H9 (cell line): ENCODE data around the gene NR2F2. TPM values are rescaled to one million over a fixed set of nuclear protein-coding genes. Genes with fewer than 3 reads are reported as not detected.
A peak's percentile ranks its signal among the peaks of the same experiment; 100 is the strongest.

Experiments used
- DNase-seq: peaks from one replicate; pipeline ENCODE4 v3.0.0-alpha.2; 2017
- H2AFZ ChIP-seq: one replicate; pipeline ENCODE4 v1.6.1; 2013; ENCODE audit warnings: mild to moderate bottlenecking, low read length, control low read depth, moderate library complexity
- H2AK5ac ChIP-seq: 2 replicates; pipeline ENCODE4 v1.6.1; 2013; ENCODE audit warnings: low read length, control low read depth, mixed read lengths; ENCODE audit not compliant: insufficient read length
- H2BK120ac ChIP-seq: one replicate; pipeline ENCODE4 v1.6.1; 2013; ENCODE audit warnings: low read depth, mild to moderate bottlenecking, low read length, control low read depth, inconsistent platforms; ENCODE audit not compliant: poor library complexity, severe bottlenecking
- H2BK12ac ChIP-seq: 2 replicates; pipeline ENCODE4 v1.6.1; 2013; ENCODE audit warnings: low read length, control low read depth, mixed read lengths, low read depth; ENCODE audit not compliant: insufficient read length
- H2BK15ac ChIP-seq: 2 replicates; pipeline ENCODE4 v1.6.1; 2013; ENCODE audit warnings: low read depth, low read length, control low read depth
- H2BK20ac ChIP-seq: one replicate; pipeline ENCODE4 v1.6.1; 2013; ENCODE audit warnings: low read depth, mild to moderate bottlenecking, low read length, control low read depth, inconsistent platforms; ENCODE audit not compliant: poor library complexity, severe bottlenecking
- H2BK5ac ChIP-seq: 2 replicates; pipeline ENCODE4 v1.6.1; 2013; ENCODE audit warnings: low read length, control low read depth, mixed read lengths; ENCODE audit not compliant: insufficient read length
- H3K14ac ChIP-seq: 2 replicates; pipeline ENCODE4 v1.6.1; 2013; ENCODE audit warnings: low read length, control low read depth; ENCODE audit not compliant: insufficient read depth
- H3K18ac ChIP-seq: 2 replicates; pipeline ENCODE4 v1.6.1; 2013; ENCODE audit warnings: low read depth, mild to moderate bottlenecking, mixed read lengths, low read length, control low read depth; ENCODE audit not compliant: insufficient read length
- H3K23ac ChIP-seq: 2 replicates; pipeline ENCODE4 v1.6.1; 2013; ENCODE audit warnings: low read length, control low read depth, mixed read lengths, low read depth; ENCODE audit not compliant: insufficient read length
- H3K23me2 ChIP-seq: 2 replicates; pipeline ENCODE4 v1.6.1; 2013; ENCODE audit warnings: low read depth, mild to moderate bottlenecking, mixed read lengths, low read length, control low read depth; ENCODE audit not compliant: insufficient read length, poor library complexity, severe bottlenecking
- H3K27ac ChIP-seq: 2 replicates; pipeline ENCODE4 v1.5.1; 2013; ENCODE audit warnings: low read length, control low read depth, mixed read lengths, low read depth; ENCODE audit not compliant: insufficient read length
- H3K27me3 ChIP-seq: 2 replicates; pipeline ENCODE4 v1.6.1; 2013; ENCODE audit warnings: low read length, control low read depth, inconsistent platforms; ENCODE audit not compliant: insufficient read depth
- H3K4ac ChIP-seq: 2 replicates; pipeline ENCODE4 v1.6.1; 2013; ENCODE audit warnings: low read depth, mild to moderate bottlenecking, control low read depth, inconsistent platforms, low read length, moderate library complexity
- H3K4me1 ChIP-seq: 2 replicates; pipeline ENCODE4 v1.6.1; 2013; ENCODE audit warnings: low read length, control low read depth, inconsistent platforms; ENCODE audit not compliant: insufficient read depth
- H3K4me2 ChIP-seq: 2 replicates; pipeline ENCODE4 v1.6.1; 2013; ENCODE audit warnings: low read length, control low read depth, mixed read lengths; ENCODE audit not compliant: insufficient read length, insufficient read depth
- H3K56ac ChIP-seq: 2 replicates; pipeline ENCODE4 v1.6.1; 2013; ENCODE audit warnings: low read depth, mild to moderate bottlenecking, mixed read lengths, low read length, control low read depth; ENCODE audit not compliant: insufficient read length
- H3K79me1 ChIP-seq: 2 replicates; pipeline ENCODE4 v1.6.1; 2013; ENCODE audit warnings: low read depth, mild to moderate bottlenecking, moderate library complexity, low read length, control low read depth, inconsistent platforms; ENCODE audit not compliant: insufficient read depth, poor library complexity, severe bottlenecking
- H3K79me2 ChIP-seq: 2 replicates; pipeline ENCODE4 v1.6.1; 2013; ENCODE audit warnings: low read length, control low read depth, inconsistent platforms; ENCODE audit not compliant: insufficient read depth
- H3K9ac ChIP-seq: 2 replicates; pipeline ENCODE4 v1.6.1; 2013; ENCODE audit warnings: low read length, control low read depth, mixed read lengths; ENCODE audit not compliant: insufficient read length; ENCODE audit errors: extremely low read depth
- H3K9me3 ChIP-seq: one replicate; pipeline ENCODE4 v1.6.1; 2013; ENCODE audit warnings: low read depth, low read length, inconsistent platforms; ENCODE audit not compliant: control insufficient read depth
- H3T11ph ChIP-seq: one replicate; pipeline ENCODE4 v1.6.1; 2013; ENCODE audit warnings: mild to moderate bottlenecking, low read length, control low read depth, inconsistent platforms
- H4K20me1 ChIP-seq: one replicate; pipeline ENCODE4 v1.6.1; 2013; ENCODE audit not compliant: control insufficient read depth, insufficient read length, insufficient read depth
- H4K5ac ChIP-seq: 2 replicates; pipeline ENCODE4 v1.6.1; 2013; ENCODE audit warnings: low read depth, mild to moderate bottlenecking, mixed read lengths, low read length, control low read depth; ENCODE audit not compliant: insufficient read length
- H4K8ac ChIP-seq: replicated peaks from 2 replicates; pipeline ENCODE4 v1.6.1; 2013; ENCODE audit warnings: low read length, control low read depth, mixed read lengths, low read depth; ENCODE audit not compliant: insufficient read length
- H4K91ac ChIP-seq: 2 replicates; pipeline ENCODE4 v1.6.1; 2013; ENCODE audit warnings: low read depth, mild to moderate bottlenecking, moderate library complexity, mixed read lengths, low read length, control low read depth; ENCODE audit not compliant: insufficient read length
- H3K27ac Mint-ChIP-seq, 3 experiments: 2 replicates in 2 of 3; 3 replicates in 1 of 3; pipeline ENCODE4 v1.8.0; 2020 to 2021; ENCODE audit warnings: mixed read lengths in 3 of 3, mild to moderate bottlenecking in 1 of 3, moderate library complexity in 1 of 3
- H3K27me3 Mint-ChIP-seq: 2 replicates; pipeline ENCODE4 v1.8.0; 2021; ENCODE audit warnings: low read depth, mild to moderate bottlenecking, moderate library complexity, mixed read lengths
- H3K36me3 Mint-ChIP-seq, 3 experiments: 2 replicates in 2 of 3; 3 replicates in 1 of 3; pipeline ENCODE4 v1.8.0; 2020 to 2021; ENCODE audit warnings: low read depth in 3 of 3, mixed read lengths in 3 of 3; ENCODE audit not compliant: insufficient read depth in 1 of 3
- H3K4me1 Mint-ChIP-seq, 2 experiments: 2 replicates each; pipeline ENCODE4 v1.8.0; 2020; ENCODE audit warnings: mixed read lengths in 2 of 2
- H3K4me3 Mint-ChIP-seq, 2 experiments: 2 replicates in 1 of 2; 3 replicates in 1 of 2; pipeline ENCODE4 v1.8.0; 2020 to 2021; ENCODE audit warnings: mild to moderate bottlenecking in 2 of 2, mixed read lengths in 2 of 2, moderate library complexity in 1 of 2
- H3K9me3 Mint-ChIP-seq, 2 experiments: 2 replicates in 1 of 2; 3 replicates in 1 of 2; pipeline ENCODE4 v1.8.0; 2020; ENCODE audit warnings: mild to moderate bottlenecking in 2 of 2, mixed read lengths in 2 of 2, moderate library complexity in 1 of 2
- CTCF ChIP-seq: fragments of 200-600 bp; sonication (generic); conservative IDR thresholded peaks from 3 replicates; pipeline ENCODE4 v1.8.0; 2021; ENCODE audit warnings: antibody characterized with exemption, mild to moderate bottlenecking
- WGBS: extraction: QIAGEN DNeasy Blood & Tissue Kit; methylation state at CpG from one replicate; pipeline ENCODE4 v1.1.7; 2013; ENCODE audit warnings: missing lambda C conversion rate, low lambda C conversion rate, mixed read lengths; ENCODE audit not compliant: insufficient read length; ENCODE audit errors: extremely low coverage; 5-methylcytosine and 5-hydroxymethylcytosine counted together
- total RNA-seq: library from RNA; stranded (reverse); gene quantifications from 2 replicates; pipeline ENCODE4 v1.2.1, GENCODE V29; 2021

Gene NR2F2
- total RNA-seq, 1 experiment from 2014 or later, result 0.24 TPM

GRCh38 chr15:96325541-96326327 lies 4.8 kb upstream of the NR2F2 start:
- peak overlapping the region in 1 of 2 experiments; percentile 52; a peak in 2 of 5 replicates for H3K4me3 Mint-ChIP-seq

More at GRCh38 chr15:96325541-96326327, 4.8 kb upstream of the NR2F2 start:
- no peak for TF ChIP-seq CTCF
- Mint-ChIP-seq H3K27ac (no peak overlapping the region), H3K27me3 (peaks cover 98% of the 10 kb centered on the region), H3K9me3 (peaks cover 0 to 2% of the 10 kb centered on the region in 2 experiments; a peak in 1 of 5 replicates), H3K36me3 (no peaks in the 10 kb centered on the region), H3K4me1 (peaks cover 23 to 62% of the 10 kb centered on the region in 2 experiments)
- H3T11ph ChIP-seq, result no peak overlapping the region
- no peaks in the 10 kb centered on the region for H3K79me2 ChIP-seq
- peak overlapping the region; percentile 23 for H3K4me2 ChIP-seq
- H2BK12ac ChIP-seq, result no peak overlapping the region
- no peak for DNase-seq
- no peaks in the 10 kb centered on the region for H3K79me1 ChIP-seq
- H4K91ac ChIP-seq, result no peak overlapping the region
- H3K27me3 ChIP-seq, result peaks cover 88% of the 10 kb centered on the region
- whole genome bisulfite sequencing, result no CpG with 5 or more reads among the region's 17 CpGs
- H3K27ac ChIP-seq, result no peak overlapping the region
- no peak overlapping the region for H3K56ac ChIP-seq
- H3K4me1 ChIP-seq, result 0 out of 2 replicates have a peak, but pooled peaks cover 3% of the 10 kb centered on the region
- no peak overlapping the region for H2AK5ac ChIP-seq
- H3K9me3 ChIP-seq, result no peaks in the 10 kb centered on the region
- no peak overlapping the region for H3K14ac ChIP-seq
- no peak overlapping the region for H3K4ac ChIP-seq
- H3K9ac ChIP-seq, result no peak overlapping the region
- H2BK120ac ChIP-seq, result no peak overlapping the region
- no peak overlapping the region for H4K8ac ChIP-seq
- H3K23ac ChIP-seq, result no peak overlapping the region
- no peak overlapping the region for H2BK20ac ChIP-seq
- no peak overlapping the region for H2AFZ ChIP-seq
- H4K20me1 ChIP-seq, result no peaks in the 10 kb centered on the region
- no peak overlapping the region for H4K5ac ChIP-seq
- peaks cover 18% of the 10 kb centered on the region for H3K23me2 ChIP-seq
- H3K18ac ChIP-seq, result no peak overlapping the region
- no peak overlapping the region for H2BK5ac ChIP-seq
- no peak overlapping the region for H2BK15ac ChIP-seq
